Stimulated activated CD4-positive, alpha-beta T cell treated with anti-CD3 and anti-CD28 coated beads, Interleukin-4, amount 100 ng/mL, for 4 hours (primary cell): ENCODE measurements around the gene ELFN2.
A peak's percentile ranks its signal among the peaks of the same experiment; 100 is the strongest.

ENCODE experiments used
- DNase-seq, 2 experiments: peaks; one replicate each; pipeline ENCODE4 v3.0.0-alpha.2; 2020

ELFN2 gene

GRCh38 chr22:37454857-37455686 is 27.8 kb upstream of the ELFN2 start:
- DNase-seq = no peak

GRCh38 chr22:37453696-37454095 is 26.4 kb upstream of the ELFN2 start:
- DNase-seq = no peak

- DNase-seq = no peak
These were observed 23.9 kb upstream of the ELFN2 start for GRCh38 chr22:37451218-37451617.

- DNase-seq = no peak
These were observed 22.2 kb upstream of the ELFN2 start for GRCh38 chr22:37449331-37450001.

GRCh38 chr22:37448516-37449127 is 21.3 kb upstream of the ELFN2 start:
- DNase-seq = no peak

GRCh38 chr22:37445501-37445900 is 18.2 kb upstream of the ELFN2 start:
- no peak for DNase-seq

- no peak for DNase-seq
These were observed 16.7 kb upstream of the ELFN2 start for GRCh38 chr22:37443977-37444376.

- DNase-seq = no peak
These were observed 15.8 kb upstream of the ELFN2 start for GRCh38 chr22:37443086-37443485.

- no peak for DNase-seq
These were observed 15.3 kb upstream of the ELFN2 start for GRCh38 chr22:37442537-37442936.

- no peak for DNase-seq
These were observed 14.9 kb upstream of the ELFN2 start for GRCh38 chr22:37442135-37442534.

- no peak for DNase-seq
These were observed 13.6 kb upstream of the ELFN2 start for GRCh38 chr22:37440875-37441274.

GRCh38 chr22:37439347-37439746 is 12.1 kb upstream of the ELFN2 start:
- DNase-seq = no peak

- DNase-seq = no peak
These were observed 8.8 kb upstream of the ELFN2 start for GRCh38 chr22:37435970-37436603.

GRCh38 chr22:37433786-37434185 is 6.5 kb upstream of the ELFN2 start:
- DNase-seq = no peak

- no peak for DNase-seq
These were observed 5.4 kb upstream of the ELFN2 start for GRCh38 chr22:37432708-37433054.

GRCh38 chr22:37431801-37432707 is 4.8 kb upstream of the ELFN2 start:
- peak in 1 of 2 experiments; percentile 30 for DNase-seq

GRCh38 chr22:37431366-37431765 is 4.1 kb upstream of the ELFN2 start:
- DNase-seq = no peak

GRCh38 chr22:37430941-37431340 is 3.7 kb upstream of the ELFN2 start:
- DNase-seq = no peak

- DNase-seq = peak; percentile 37 to 60
These were observed 1.6 kb upstream of the ELFN2 start for GRCh38 chr22:37428649-37429586.

- DNase-seq = no peak
These were observed 694 bp upstream of the ELFN2 start for GRCh38 chr22:37427711-37428635.
